Brain microvascular endothelial cell (primary cell): ENCODE data around the gene CD44.

Experiments
- DNase-seq: peaks from one replicate; pipeline ENCODE4 v3.0.0-alpha.2; 2020
- H3K27ac ChIP-seq: fragments of 250-450 bp; sonication (Bioruptor Pico); 2 replicates; pipeline ENCODE4 v1.5.1; 2020; ENCODE audit warnings: mild to moderate bottlenecking, moderate library complexity
- H3K27me3 ChIP-seq: fragments of 250-450 bp; sonication (Bioruptor Pico); replicated peaks from 2 replicates; pipeline ENCODE4 v1.5.1; 2020; ENCODE audit warnings: mild to moderate bottlenecking
- H3K36me3 ChIP-seq: fragments of 250-450 bp; sonication (Bioruptor Pico); replicated peaks from 2 replicates; pipeline ENCODE4 v1.5.1; 2020; ENCODE audit warnings: mild to moderate bottlenecking
- H3K4me3 ChIP-seq: 2 replicates; pipeline ENCODE4 v1.5.1; 2011; ENCODE audit warnings: low read depth, mild to moderate bottlenecking, control low read depth, low read length, moderate library complexity
- in situ Hi-C: cut with HindIII; loops from 2 replicates; pipeline ENCODE4 v1.10.0; 2017; ENCODE audit warnings: low sequenced_read_pairs, low pct_ligation_motif_present
- TF ChIP-seq, protein P1 (sequence below): IDR thresholded peaks from 2 replicates; pipeline ENCODE4 v1.5.1; 2011; ENCODE audit warnings: low read depth, mild to moderate bottlenecking, moderate library complexity, low read length, control low read depth, inconsistent platforms; ENCODE audit errors: missing control alignments

CD44 gene

DNA sequence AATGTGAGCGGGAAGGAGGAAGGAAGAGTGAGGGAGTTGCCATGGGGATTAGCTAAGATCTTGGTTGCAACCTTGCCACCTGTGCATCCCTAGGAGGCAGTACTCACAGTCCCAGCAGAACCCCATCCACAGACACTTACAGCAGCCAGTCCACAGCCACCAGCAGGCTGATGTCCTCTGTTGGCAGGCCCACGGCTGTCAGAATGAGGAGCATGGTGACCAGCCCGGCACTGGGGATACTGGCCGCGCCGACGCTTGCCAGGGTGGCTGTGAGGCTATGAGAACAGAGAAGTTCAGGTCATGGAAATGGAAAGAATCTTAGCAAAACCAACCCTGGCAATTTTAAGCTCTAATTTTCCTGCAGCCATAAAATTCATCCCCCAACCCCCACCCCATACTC, 141.8 kb downstream of the CD44 start:
- in situ Hi-C loops, result no loop called here
- no peak overlapping the region for H3K27ac ChIP-seq
- H3K4me3 ChIP-seq, result no peak overlapping the region
- TF ChIP-seq, protein P1, sequence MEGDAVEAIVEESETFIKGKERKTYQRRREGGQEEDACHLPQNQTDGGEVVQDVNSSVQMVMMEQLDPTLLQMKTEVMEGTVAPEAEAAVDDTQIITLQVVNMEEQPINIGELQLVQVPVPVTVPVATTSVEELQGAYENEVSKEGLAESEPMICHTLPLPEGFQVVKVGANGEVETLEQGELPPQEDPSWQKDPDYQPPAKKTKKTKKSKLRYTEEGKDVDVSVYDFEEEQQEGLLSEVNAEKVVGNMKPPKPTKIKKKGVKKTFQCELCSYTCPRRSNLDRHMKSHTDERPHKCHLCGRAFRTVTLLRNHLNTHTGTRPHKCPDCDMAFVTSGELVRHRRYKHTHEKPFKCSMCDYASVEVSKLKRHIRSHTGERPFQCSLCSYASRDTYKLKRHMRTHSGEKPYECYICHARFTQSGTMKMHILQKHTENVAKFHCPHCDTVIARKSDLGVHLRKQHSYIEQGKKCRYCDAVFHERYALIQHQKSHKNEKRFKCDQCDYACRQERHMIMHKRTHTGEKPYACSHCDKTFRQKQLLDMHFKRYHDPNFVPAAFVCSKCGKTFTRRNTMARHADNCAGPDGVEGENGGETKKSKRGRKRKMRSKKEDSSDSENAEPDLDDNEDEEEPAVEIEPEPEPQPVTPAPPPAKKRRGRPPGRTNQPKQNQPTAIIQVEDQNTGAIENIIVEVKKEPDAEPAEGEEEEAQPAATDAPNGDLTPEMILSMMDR, result no peak
- no peak for DNase-seq
- no peaks in the 10 kb centered on the region for H3K36me3 ChIP-seq
- no peaks in the 10 kb centered on the region for H3K27me3 ChIP-seq

DNA sequence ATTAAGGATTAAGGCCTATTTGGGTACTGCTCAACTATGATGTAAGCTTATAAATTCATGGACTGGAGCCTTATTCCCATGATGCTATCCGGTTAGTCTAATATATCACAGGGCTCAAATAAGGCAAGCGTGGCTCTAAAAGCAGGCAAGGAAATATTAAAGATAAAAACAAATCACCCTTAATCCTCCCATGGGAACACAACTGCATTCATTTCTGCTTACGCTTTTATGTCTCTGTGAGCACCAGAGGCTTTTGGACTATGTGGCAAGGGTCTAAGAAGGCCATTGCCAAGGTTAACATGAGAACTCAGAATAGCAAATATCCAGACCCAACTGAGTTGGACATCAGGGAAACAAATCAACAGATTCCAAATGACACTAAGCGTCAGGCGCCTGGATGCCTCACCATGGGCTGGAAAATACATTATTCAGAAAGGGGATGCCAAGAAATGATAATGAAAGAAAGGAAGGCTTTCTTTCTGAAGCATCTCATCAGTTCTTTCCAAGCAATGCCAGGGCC, 142.3 kb downstream of the CD44 start:
- in situ Hi-C loops, result no loop called here
- Histone ChIP-seq H3K27me3 (no peaks in the 10 kb centered on the region), H3K36me3 (no peaks in the 10 kb centered on the region), H3K27ac (no peak overlapping the region), H3K4me3 (no peak overlapping the region)
- TF ChIP-seq, protein P1, result no peak
- no peak for DNase-seq
